Measurements from ENCODE around the gene RNF150. TPM values are rescaled to one million over a fixed set of nuclear protein-coding genes. Genes with fewer than 3 reads are reported as not detected.
"Not testable (repeated sequence)": the region's sequence is repeated elsewhere in the genome, so short reads cannot be mapped to it uniquely, and the experiment has no call there.

RNF150 gene
- total and polyA plus RNA-seq, 8 donors: 0.31 to 88.1 (median 8.3) TPM

GRCh38 chr4:141057582-141057981 is 75.7 kb downstream of the RNF150 start:
- 56 to 71% (median 65%) methylated on average over 2 of the region's 2 CpGs for whole genome bisulfite sequencing, 5 donors
- Histone ChIP-seq H3K27me3 (no peaks in the 10 kb centered on the region), H3K4me3 (no peak overlapping the region), H3K27ac (no peak overlapping the region), H3K36me3 (no peaks in the 10 kb centered on the region), H3K9me3 (no peaks in the 10 kb centered on the region), H3K4me1 (peaks cover 0 to 11% (median 0%) of the 10 kb centered on the region in 4 donors)
- intact Hi-C loops (cut with DNase I; ENCODE audit: low total_unique reads): no loop called here
- no peak for DNase-seq
- no peak for TF ChIP-seq CTCF (IDR thresholded peaks at IDR 0.05)

GRCh38 chr4:141056473-141056872 is 76.8 kb downstream of the RNF150 start:
- H3K4me3 ChIP-seq: no peak overlapping the region
- intact Hi-C loops (cut with DNase I; ENCODE audit: low total_unique reads): no loop called here
- no peak for DNase-seq
- no peak for TF ChIP-seq POLR2AphosphoS5 (IDR thresholded peaks at IDR 0.05)
- no peak for TF ChIP-seq EP300 (IDR thresholded peaks at IDR 0.05)
- no peak for TF ChIP-seq CTCF (IDR thresholded peaks at IDR 0.05)
- no peak for TF ChIP-seq POLR2A (IDR thresholded peaks at IDR 0.05)
- H3K9me3 ChIP-seq: peaks cover 0 to 7% (median under 1%) of the 10 kb centered on the region in 4 donors
- H3K36me3 ChIP-seq: no peaks in the 10 kb centered on the region
- peaks cover 0 to 11% (median 0%) of the 10 kb centered on the region in 4 donors for H3K4me1 ChIP-seq
- no peak overlapping the region for H3K27ac ChIP-seq
- WGBS, 5 donors: 73 to 83% (median 81%) methylated on average over 3 of the region's 3 CpGs
- no peaks in the 10 kb centered on the region for H3K27me3 ChIP-seq

- peaks cover 0 to 18% (median 8%) of the 10 kb centered on the region in 4 donors for H3K9me3 ChIP-seq
- DNase-seq: no peak
- peaks cover 0 to 11% (median 0%) of the 10 kb centered on the region in 4 donors for H3K4me1 ChIP-seq
- H3K27ac ChIP-seq: no peak overlapping the region
- intact Hi-C loops (cut with DNase I; ENCODE audit: low total_unique reads): no loop called here
- no peak overlapping the region for H3K4me3 ChIP-seq
- no peaks in the 10 kb centered on the region for H3K36me3 ChIP-seq
- WGBS, 5 donors: 85 to 97% (median 92%) methylated on average over 2 of the region's 2 CpGs
- H3K27me3 ChIP-seq: no peaks in the 10 kb centered on the region
- TF ChIP-seq POLR2A (IDR thresholded peaks at IDR 0.05): no peak
- TF ChIP-seq CTCF (IDR thresholded peaks at IDR 0.05): no peak
- TF ChIP-seq POLR2AphosphoS5 (IDR thresholded peaks at IDR 0.05): no peak
- no peak for TF ChIP-seq EP300 (IDR thresholded peaks at IDR 0.05)
Measured at GRCh38 chr4:141054446-141054845, 78.8 kb downstream of the RNF150 start.

GRCh38 chr4:141050999-141051398 is 82.3 kb downstream of the RNF150 start:
- H3K9me3 ChIP-seq: peaks cover 0 to 18% (median 8%) of the 10 kb centered on the region in 4 donors
- intact Hi-C loops (cut with DNase I; ENCODE audit: low total_unique reads); H3K27me3 ChIP-seq; H3K36me3 ChIP-seq; DNase-seq; H3K27ac ChIP-seq; H3K4me3 ChIP-seq; H3K4me1 ChIP-seq: not testable (repeated sequence)
- 88 to 100% (median 91%) methylated on average over 1 of the region's 1 CpG for WGBS, 5 donors

- peaks cover 0 to 18% (median 8%) of the 10 kb centered on the region in 4 donors for H3K9me3 ChIP-seq
- 49 to 67% (median 58%) methylated on average over 7 of the region's 7 CpGs for WGBS, 5 donors
- H3K4me3 ChIP-seq: no peak overlapping the region
- no peaks in the 10 kb centered on the region for H3K36me3 ChIP-seq
- intact Hi-C loops (cut with DNase I; ENCODE audit: low total_unique reads): no loop called here
- no peaks in the 10 kb centered on the region for H3K27me3 ChIP-seq
- TF ChIP-seq EP300 (IDR thresholded peaks at IDR 0.05) (no peak), CTCF (IDR thresholded peaks at IDR 0.05) (no peak), POLR2A (IDR thresholded peaks at IDR 0.05) (no peak), POLR2AphosphoS5 (IDR thresholded peaks at IDR 0.05) (peak in 1 of 3 donors; percentile 11)
- H3K27ac ChIP-seq: peak overlapping the region in 2 of 5 donors; percentile 23 to 54
- peaks cover 0 to 8% (median 0%) of the 10 kb centered on the region in 4 donors for H3K4me1 ChIP-seq
- peak in 1 of 2 donors; percentile 48 for DNase-seq
Measured at GRCh38 chr4:141047228-141047884, 85.9 kb downstream of the RNF150 start.

All from stomach (tissue), 9 donors.